Nephron (organoid): Measurements from ENCODE around the gene PLCL2.
A peak's percentile ranks its signal among the peaks of the same experiment; 100 is the strongest.

Experiments used
- H3K27ac Mint-ChIP-seq, 3 experiments: 2 replicates each; pipeline ENCODE4 v1.8.0; 2020; ENCODE audit warnings: mixed read lengths in 3 of 3, mild to moderate bottlenecking in 2 of 3, moderate library complexity in 1 of 3
- H3K27me3 Mint-ChIP-seq: 2 replicates; pipeline ENCODE4 v1.8.0; 2021; ENCODE audit warnings: low read depth, mild to moderate bottlenecking, moderate library complexity, mixed read lengths
- H3K36me3 Mint-ChIP-seq: 2 replicates; pipeline ENCODE4 v1.8.0; 2020; ENCODE audit warnings: low read depth, mixed read lengths
- H3K4me1 Mint-ChIP-seq: 2 replicates; pipeline ENCODE4 v1.8.0; 2020; ENCODE audit warnings: mixed read lengths
- H3K4me3 Mint-ChIP-seq, 3 experiments: 2 replicates each; pipeline ENCODE4 v1.8.0; 2020; ENCODE audit warnings: mild to moderate bottlenecking in 3 of 3, mixed read lengths in 3 of 3, moderate library complexity in 2 of 3
- H3K9me3 Mint-ChIP-seq: 2 replicates; pipeline ENCODE4 v1.8.0; 2020; ENCODE audit warnings: mixed read lengths
- CTCF ChIP-seq, 3 experiments: fragments of 200-600 bp; sonication (generic); IDR thresholded peaks; one replicate each; pipeline ENCODE4 v1.5.0; 2021; ENCODE audit warnings: antibody characterized with exemption in 3 of 3; ENCODE audit not compliant: unreplicated experiment in 3 of 3

The PLCL2 gene

DNA sequence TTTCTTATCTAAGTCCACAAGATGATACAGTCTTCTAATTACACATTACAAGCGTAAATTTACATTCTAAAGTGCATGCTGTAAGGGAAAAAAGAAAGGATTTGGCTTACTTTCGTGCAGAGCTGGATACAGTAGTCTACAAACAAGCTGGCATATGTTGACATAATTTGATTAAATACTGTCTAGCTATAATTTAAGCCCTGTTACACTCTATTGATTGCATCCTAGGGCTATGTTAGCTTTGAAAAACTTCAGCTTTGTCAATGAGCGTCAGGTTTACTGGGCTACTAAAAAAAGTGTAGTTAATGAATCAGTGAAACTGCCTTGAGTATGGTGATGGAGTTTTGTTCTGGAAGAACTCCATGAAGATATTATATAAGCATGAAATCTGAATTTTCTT is 24.5 kb upstream of the PLCL2 start:
- no peaks in the 10 kb centered on the region for H3K36me3 Mint-ChIP-seq
- H3K9me3 Mint-ChIP-seq = no peaks in the 10 kb centered on the region
- H3K27me3 Mint-ChIP-seq = peaks cover 3% of the 10 kb centered on the region
- H3K27ac Mint-ChIP-seq = no peak overlapping the region
- peaks cover 15% of the 10 kb centered on the region for H3K4me1 Mint-ChIP-seq
- no peak for TF ChIP-seq CTCF (IDR thresholded peaks at IDR 0.05; ENCODE audit: unreplicated experiment in 3 of 3)
- no peak overlapping the region for H3K4me3 Mint-ChIP-seq

GRCh38 chr3:16861432-16861831 is 23.3 kb upstream of the PLCL2 start:
- H3K36me3 Mint-ChIP-seq = no peaks in the 10 kb centered on the region
- no peak for TF ChIP-seq CTCF (IDR thresholded peaks at IDR 0.05; ENCODE audit: unreplicated experiment in 3 of 3)
- H3K4me3 Mint-ChIP-seq = no peak overlapping the region
- no peaks in the 10 kb centered on the region for H3K9me3 Mint-ChIP-seq
- peaks cover 3% of the 10 kb centered on the region for H3K27me3 Mint-ChIP-seq
- no peak overlapping the region for H3K27ac Mint-ChIP-seq
- H3K4me1 Mint-ChIP-seq = peaks cover 21% of the 10 kb centered on the region

DNA sequence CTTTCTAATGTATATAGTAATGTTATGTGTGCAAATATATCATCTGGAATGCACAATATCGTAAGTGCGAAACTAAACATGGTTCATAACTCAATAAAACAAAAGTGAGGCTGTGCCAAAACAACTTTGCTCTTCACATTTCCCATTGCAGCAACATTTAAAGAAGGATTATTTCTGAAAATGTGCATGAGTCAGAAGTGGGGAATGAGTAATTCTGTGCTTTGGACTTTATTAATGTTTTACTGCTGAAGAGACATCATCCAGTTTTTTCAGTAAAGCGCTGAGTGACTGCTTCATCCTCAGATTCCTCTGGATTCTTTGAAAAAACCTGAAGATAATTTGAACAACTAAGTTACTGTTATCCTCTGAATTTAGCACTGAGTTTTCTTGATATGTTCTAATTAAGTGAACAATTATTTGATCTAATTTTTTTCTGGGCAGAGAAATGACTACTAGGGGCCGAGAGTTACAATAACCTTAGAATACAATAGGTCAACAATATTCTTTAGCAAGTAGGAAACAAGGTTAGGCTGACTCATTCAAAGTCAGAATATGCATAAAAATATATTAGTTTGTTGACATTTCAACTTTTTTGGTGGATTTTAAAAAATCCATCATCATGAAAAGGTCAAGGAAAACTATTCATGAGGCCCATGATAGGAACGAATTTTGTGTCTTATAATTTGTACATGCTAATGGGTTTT is 20.0 kb upstream of the PLCL2 start:
- Mint-ChIP-seq H3K9me3 (no peaks in the 10 kb centered on the region), H3K4me1 (peaks cover 24% of the 10 kb centered on the region), H3K36me3 (no peaks in the 10 kb centered on the region), H3K4me3 (peak overlapping the region in 2 of 3 experiments; percentile 35 to 46), H3K27ac (peak overlapping the region; percentile 56 to 84 (median 80)), H3K27me3 (peaks cover 6% of the 10 kb centered on the region)
- no peak for TF ChIP-seq CTCF (IDR thresholded peaks at IDR 0.05; ENCODE audit: unreplicated experiment in 3 of 3)

- Mint-ChIP-seq H3K27me3 (peaks cover 6% of the 10 kb centered on the region), H3K4me1 (peaks cover 24% of the 10 kb centered on the region), H3K9me3 (no peaks in the 10 kb centered on the region), H3K36me3 (no peaks in the 10 kb centered on the region), H3K27ac (peak overlapping the region in 1 of 3 experiments; percentile 56), H3K4me3 (no peak overlapping the region)
- TF ChIP-seq CTCF (IDR thresholded peaks at IDR 0.05; ENCODE audit: unreplicated experiment in 3 of 3) = no peak
Measured at GRCh38 chr3:16865335-16865734, 19.4 kb upstream of the PLCL2 start.

GRCh38 chr3:16866571-16866970 is 18.2 kb upstream of the PLCL2 start:
- H3K4me1 Mint-ChIP-seq = peaks cover 24% of the 10 kb centered on the region
- H3K27me3 Mint-ChIP-seq = peaks cover 6% of the 10 kb centered on the region
- no peaks in the 10 kb centered on the region for H3K9me3 Mint-ChIP-seq
- TF ChIP-seq CTCF (IDR thresholded peaks at IDR 0.05; ENCODE audit: unreplicated experiment in 3 of 3) = no peak
- H3K27ac Mint-ChIP-seq = peak overlapping the region in 1 of 3 experiments; percentile 47
- H3K4me3 Mint-ChIP-seq = no peak overlapping the region
- no peaks in the 10 kb centered on the region for H3K36me3 Mint-ChIP-seq

- Mint-ChIP-seq H3K27me3 (peaks cover 3% of the 10 kb centered on the region), H3K9me3 (no peaks in the 10 kb centered on the region), H3K4me3 (no peak overlapping the region), H3K36me3 (no peaks in the 10 kb centered on the region), H3K4me1 (peaks cover 24% of the 10 kb centered on the region), H3K27ac (peak overlapping the region in 1 of 3 experiments; percentile 54)
- no peak for TF ChIP-seq CTCF (IDR thresholded peaks at IDR 0.05; ENCODE audit: unreplicated experiment in 3 of 3)
Measured at GRCh38 chr3:16868513-16868912, 16.2 kb upstream of the PLCL2 start.
